MM.1S (cell line): ENCODE results near the gene ARPC5.

Experiments used
- DNase-seq: peaks from one replicate; pipeline ENCODE4 v3.0.0-alpha.2; 2015
- H2AFZ ChIP-seq: fragments of 300-600 bp; sonication (generic); 2 replicates; pipeline ENCODE4 v1.6.0; 2016; ENCODE audit warnings: antibody characterized with exemption, low read length
- H3F3A ChIP-seq: fragments of 300-600 bp; sonication (generic); 2 replicates; pipeline ENCODE4 v1.6.1; 2016; ENCODE audit warnings: mild to moderate bottlenecking, antibody characterized with exemption, low read length, moderate library complexity, mixed read lengths; ENCODE audit not compliant: insufficient read depth
- H3K27ac ChIP-seq: fragments of 300-600 bp; sonication (generic); 2 replicates; pipeline ENCODE4 v1.5.1; 2016; ENCODE audit warnings: mild to moderate bottlenecking, low read length
- H3K27me3 ChIP-seq: fragments of 300-600 bp; sonication (generic); replicated peaks from 2 replicates; pipeline ENCODE4 v1.6.0; 2016; ENCODE audit warnings: low read length; ENCODE audit not compliant: insufficient read depth
- H3K36me3 ChIP-seq: fragments of 300-600 bp; sonication (generic); replicated peaks from 2 replicates; pipeline ENCODE4 v1.6.1; 2016; ENCODE audit warnings: mild to moderate bottlenecking, low read length, mixed read lengths; ENCODE audit not compliant: insufficient read depth
- H3K4me1 ChIP-seq: fragments of 300-600 bp; sonication (generic); 2 replicates; pipeline ENCODE4 v1.6.1; 2016; ENCODE audit warnings: low read length, mixed read lengths
- H3K4me2 ChIP-seq: fragments of 300-600 bp; sonication (generic); 2 replicates; pipeline ENCODE4 v1.6.0; 2016; ENCODE audit warnings: low read depth, low read length
- H3K4me3 ChIP-seq: fragments of 300-600 bp; sonication (generic); 2 replicates; pipeline ENCODE4 v1.5.1; 2016; ENCODE audit warnings: low read length, mixed read lengths
- H3K79me2 ChIP-seq: fragments of 300-600 bp; sonication (generic); 2 replicates; pipeline ENCODE4 v1.6.1; 2016; ENCODE audit warnings: mixed run types, low read length, mixed read lengths
- H3K9ac ChIP-seq: fragments of 300-600 bp; sonication (generic); 2 replicates; pipeline ENCODE4 v1.6.1; 2016; ENCODE audit warnings: low read length, mixed read lengths
- H3K9me2 ChIP-seq: fragments of 300-600 bp; sonication (generic); replicated peaks from 2 replicates; pipeline ENCODE4 v1.6.1; 2016; ENCODE audit warnings: mild to moderate bottlenecking, low read length, mixed read lengths; ENCODE audit not compliant: insufficient read depth
- H3K9me3 ChIP-seq: fragments of 300-600 bp; sonication (generic); replicated peaks from 2 replicates; pipeline ENCODE4 v1.6.1; 2016; ENCODE audit warnings: mild to moderate bottlenecking, low read length, mixed read lengths; ENCODE audit not compliant: insufficient read depth
- H4K20me1 ChIP-seq: fragments of 300-600 bp; sonication (generic); 2 replicates; pipeline ENCODE4 v1.6.1; 2016; ENCODE audit warnings: mild to moderate bottlenecking, low read length, moderate library complexity, mixed read lengths; ENCODE audit not compliant: insufficient read depth
- EZH2 ChIP-seq: fragments of 300-600 bp; sonication (generic); optimal IDR thresholded peaks from 2 replicates; pipeline ENCODE3; 2017; ENCODE audit warnings: low read depth, mild to moderate bottlenecking, antibody characterized with exemption, low read length, mixed read lengths
- EZH2phosphoT487 ChIP-seq: fragments of 300-600 bp; sonication (generic); IDR thresholded peaks from 2 replicates; pipeline ENCODE4 v1.6.1; 2018; ENCODE audit warnings: antibody characterized with exemption, low read length
- TF ChIP-seq, protein P1 (sequence below): fragments of 300-600 bp; sonication (generic); IDR thresholded peaks from 2 replicates; pipeline ENCODE4 v1.5.1; 2016; ENCODE audit warnings: antibody characterized with exemption, low read length, mixed read lengths

ARPC5 gene

DNA sequence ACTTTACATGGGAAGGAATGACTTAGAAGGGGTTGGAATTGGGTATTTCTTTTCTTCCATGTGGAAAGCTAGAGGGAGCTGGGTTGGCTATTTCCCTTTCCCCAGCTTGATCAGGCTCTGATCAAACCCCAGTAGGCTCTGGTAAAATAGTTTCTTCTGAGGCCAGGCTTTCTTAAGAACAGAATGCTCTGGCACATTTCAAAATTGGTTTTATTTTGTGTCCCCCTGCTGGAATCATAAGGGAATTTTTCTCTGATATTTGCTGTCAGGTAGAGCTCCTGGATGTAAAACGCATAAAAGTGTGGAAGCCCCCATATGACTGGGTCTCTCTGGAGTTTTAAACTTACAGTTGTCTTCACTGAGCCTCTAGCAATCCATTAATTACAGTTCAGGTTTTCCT, 34.6 kb upstream of the ARPC5 start:
- no peaks in the 10 kb centered on the region for H3K36me3 ChIP-seq
- H3K9ac ChIP-seq = no peak overlapping the region
- H3K9me3 ChIP-seq = no peaks in the 10 kb centered on the region
- DNase-seq = no peak
- H2AFZ ChIP-seq = no peak overlapping the region
- no peak overlapping the region for H3K4me3 ChIP-seq
- no peaks in the 10 kb centered on the region for H3F3A ChIP-seq
- TF ChIP-seq EZH2 = no peak
- no peak for TF ChIP-seq EZH2phosphoT487
- TF ChIP-seq, protein P1, sequence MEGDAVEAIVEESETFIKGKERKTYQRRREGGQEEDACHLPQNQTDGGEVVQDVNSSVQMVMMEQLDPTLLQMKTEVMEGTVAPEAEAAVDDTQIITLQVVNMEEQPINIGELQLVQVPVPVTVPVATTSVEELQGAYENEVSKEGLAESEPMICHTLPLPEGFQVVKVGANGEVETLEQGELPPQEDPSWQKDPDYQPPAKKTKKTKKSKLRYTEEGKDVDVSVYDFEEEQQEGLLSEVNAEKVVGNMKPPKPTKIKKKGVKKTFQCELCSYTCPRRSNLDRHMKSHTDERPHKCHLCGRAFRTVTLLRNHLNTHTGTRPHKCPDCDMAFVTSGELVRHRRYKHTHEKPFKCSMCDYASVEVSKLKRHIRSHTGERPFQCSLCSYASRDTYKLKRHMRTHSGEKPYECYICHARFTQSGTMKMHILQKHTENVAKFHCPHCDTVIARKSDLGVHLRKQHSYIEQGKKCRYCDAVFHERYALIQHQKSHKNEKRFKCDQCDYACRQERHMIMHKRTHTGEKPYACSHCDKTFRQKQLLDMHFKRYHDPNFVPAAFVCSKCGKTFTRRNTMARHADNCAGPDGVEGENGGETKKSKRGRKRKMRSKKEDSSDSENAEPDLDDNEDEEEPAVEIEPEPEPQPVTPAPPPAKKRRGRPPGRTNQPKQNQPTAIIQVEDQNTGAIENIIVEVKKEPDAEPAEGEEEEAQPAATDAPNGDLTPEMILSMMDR = peak; percentile 33; the same call in 1 of the 2 replicates
- no peaks in the 10 kb centered on the region for H3K4me1 ChIP-seq
- no peaks in the 10 kb centered on the region for H3K27me3 ChIP-seq
- H3K4me2 ChIP-seq = no peak overlapping the region
- no peak overlapping the region for H3K27ac ChIP-seq
- no peaks in the 10 kb centered on the region for H4K20me1 ChIP-seq
- no peaks in the 10 kb centered on the region for H3K79me2 ChIP-seq
- no peaks in the 10 kb centered on the region for H3K9me2 ChIP-seq

DNA sequence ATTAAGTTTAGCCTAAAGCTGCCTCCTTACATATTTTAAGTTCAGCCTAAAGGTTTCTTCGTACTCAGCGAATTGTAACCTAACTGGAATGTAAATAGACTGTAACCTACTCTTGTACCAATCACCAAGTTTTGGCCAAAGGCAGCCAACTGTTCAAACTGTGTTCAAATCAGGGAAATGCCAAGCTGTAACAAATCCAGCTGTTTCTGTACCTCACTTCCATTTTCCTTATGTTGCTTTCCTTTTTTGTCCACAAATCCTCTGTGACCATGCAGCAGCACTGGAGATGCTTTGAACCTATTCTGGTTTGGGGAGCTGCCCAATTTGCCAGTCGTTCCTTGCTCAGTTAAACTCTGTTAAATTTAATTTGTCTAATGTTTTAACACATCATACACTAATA, 20.8 kb upstream of the ARPC5 start:
- H3F3A ChIP-seq = peaks cover 8% of the 10 kb centered on the region
- no peaks in the 10 kb centered on the region for H3K27me3 ChIP-seq
- no peaks in the 10 kb centered on the region for H4K20me1 ChIP-seq
- no peak overlapping the region for H3K4me2 ChIP-seq
- no peaks in the 10 kb centered on the region for H3K9me2 ChIP-seq
- DNase-seq = peak; percentile 3
- H3K36me3 ChIP-seq = no peaks in the 10 kb centered on the region
- no peaks in the 10 kb centered on the region for H3K79me2 ChIP-seq
- H3K27ac ChIP-seq = no peak overlapping the region
- H2AFZ ChIP-seq = no peak overlapping the region
- TF ChIP-seq EZH2 = no peak
- no peak for TF ChIP-seq EZH2phosphoT487
- TF ChIP-seq, protein P1 = no peak
- no peak overlapping the region for H3K4me3 ChIP-seq
- H3K4me1 ChIP-seq = peaks cover 45% of the 10 kb centered on the region
- no peaks in the 10 kb centered on the region for H3K9me3 ChIP-seq
- no peak overlapping the region for H3K9ac ChIP-seq

DNA sequence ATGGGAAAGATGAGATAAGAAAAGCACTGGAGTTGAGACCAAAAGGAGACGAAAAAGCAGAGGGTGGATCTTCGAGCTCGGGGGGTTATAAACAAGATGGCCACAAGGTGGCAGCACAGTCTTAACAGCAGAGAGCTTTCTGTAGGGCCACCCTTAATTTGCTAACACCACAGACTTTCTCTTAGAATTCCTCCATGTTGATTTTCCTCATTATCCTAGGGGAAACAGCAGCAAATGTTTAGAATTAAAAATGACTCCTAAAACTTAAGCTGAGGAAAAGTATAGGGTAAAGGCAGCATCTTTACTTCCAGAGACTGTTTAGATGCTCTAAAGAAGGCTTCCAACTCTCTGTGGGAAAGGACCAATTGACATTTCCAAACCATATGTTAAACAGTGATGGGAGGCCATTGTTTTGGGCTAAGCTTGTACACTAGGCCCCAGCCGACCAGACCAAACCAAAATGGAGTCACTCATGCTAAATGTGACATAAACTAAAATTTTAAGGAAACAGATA, 20.0 kb upstream of the ARPC5 start:
- Histone ChIP-seq H3K9ac (peak overlapping the region; percentile 5; the same call in 1 of the 2 replicates), H3K9me3 (no peaks in the 10 kb centered on the region), H3K4me3 (no peak overlapping the region), H3K9me2 (no peaks in the 10 kb centered on the region), H3K4me1 (peaks cover 45% of the 10 kb centered on the region), H3K36me3 (no peaks in the 10 kb centered on the region), H3K27ac (no peak overlapping the region), H3F3A (peaks cover 8% of the 10 kb centered on the region), H3K79me2 (no peaks in the 10 kb centered on the region), H2AFZ (peak overlapping the region; percentile 64), H4K20me1 (no peaks in the 10 kb centered on the region), H3K27me3 (no peaks in the 10 kb centered on the region), H3K4me2 (peak overlapping the region; percentile 34; the same call in 1 of the 2 replicates)
- DNase-seq = peak; percentile 82
- no peak for TF ChIP-seq EZH2phosphoT487
- TF ChIP-seq EZH2 = no peak
- TF ChIP-seq, protein P1 = peak; percentile 96
